CMK (cell line): ENCODE data around the gene RTL1.

Source experiments
- DNase-seq: peaks from one replicate; pipeline ENCODE4 v3.0.0-alpha.2; 2010; ENCODE audit warnings: low read depth

The RTL1 gene

DNA sequence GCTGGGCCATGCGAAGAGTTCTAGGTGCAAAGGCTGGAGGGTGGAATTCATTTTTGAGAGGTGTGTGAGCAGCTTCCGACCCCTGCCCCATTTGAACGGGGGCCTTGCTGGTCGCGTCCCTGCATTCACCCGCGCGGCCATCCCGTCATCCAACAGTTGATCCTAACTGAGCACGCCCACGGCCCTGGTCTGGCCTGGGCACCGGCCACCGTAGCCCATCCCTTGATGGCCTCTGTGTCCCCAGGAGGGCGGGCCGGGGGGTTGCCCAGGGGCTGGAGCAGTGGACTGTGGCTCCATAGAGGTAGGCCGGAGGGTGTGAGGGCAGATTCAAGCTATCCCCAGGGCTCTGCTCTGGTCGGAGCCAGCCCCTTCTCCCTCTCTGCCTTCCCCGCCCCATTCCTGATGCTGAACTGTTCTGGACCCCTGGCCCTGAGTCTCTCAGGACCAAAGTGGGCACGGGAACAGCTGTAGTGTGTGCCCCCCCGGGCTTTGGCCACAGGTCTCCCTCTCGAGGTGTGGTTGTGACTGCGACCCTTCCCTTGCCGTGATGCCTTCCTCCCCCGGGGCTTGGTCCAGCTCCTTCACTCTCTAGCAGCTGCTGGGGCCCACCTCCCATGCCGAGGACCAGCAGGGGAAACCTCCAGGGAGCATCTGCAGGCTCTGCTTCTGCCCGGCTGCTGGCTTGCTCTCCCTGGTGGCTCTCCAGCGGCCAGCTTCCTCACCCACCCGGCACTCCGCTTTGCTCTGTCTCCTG lies 68.6 kb downstream of the RTL1 start:
- DNase-seq, result no peak

DNA sequence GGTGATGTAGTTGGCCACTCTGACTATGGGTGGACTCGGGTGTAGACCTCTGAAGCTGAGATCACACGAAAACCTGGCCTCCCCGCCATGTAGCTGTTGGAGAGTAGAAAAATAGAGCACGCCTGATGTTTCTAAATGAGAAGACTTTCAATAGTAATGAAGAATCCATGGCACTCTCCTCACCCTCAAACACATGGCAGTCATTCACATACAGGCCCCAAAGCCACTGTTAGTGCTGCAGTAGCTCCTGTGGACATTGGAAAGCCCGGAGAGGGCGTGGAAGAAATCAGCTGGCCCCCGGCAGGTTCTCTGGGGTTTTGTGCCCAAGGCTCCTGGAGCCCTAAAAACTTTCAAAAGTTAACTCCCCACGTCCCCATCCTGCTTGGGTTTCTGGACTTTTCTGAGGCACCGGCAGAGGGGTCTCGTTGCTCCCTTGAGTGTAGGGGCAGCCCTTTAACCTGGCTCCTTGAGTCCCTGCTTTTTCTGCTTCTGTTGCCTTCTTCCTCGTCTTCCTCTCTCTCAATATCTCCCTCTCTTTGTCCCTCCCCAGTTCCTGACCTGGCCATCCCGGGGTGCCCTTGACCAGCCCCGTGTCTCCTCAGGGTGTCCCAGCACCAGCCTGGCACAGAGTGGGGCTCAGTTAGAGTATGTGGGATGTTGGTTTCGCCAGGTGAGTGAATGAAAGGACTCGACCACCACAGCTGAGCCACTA lies 69.3 kb downstream of the RTL1 start:
- no peak for DNase-seq

DNA sequence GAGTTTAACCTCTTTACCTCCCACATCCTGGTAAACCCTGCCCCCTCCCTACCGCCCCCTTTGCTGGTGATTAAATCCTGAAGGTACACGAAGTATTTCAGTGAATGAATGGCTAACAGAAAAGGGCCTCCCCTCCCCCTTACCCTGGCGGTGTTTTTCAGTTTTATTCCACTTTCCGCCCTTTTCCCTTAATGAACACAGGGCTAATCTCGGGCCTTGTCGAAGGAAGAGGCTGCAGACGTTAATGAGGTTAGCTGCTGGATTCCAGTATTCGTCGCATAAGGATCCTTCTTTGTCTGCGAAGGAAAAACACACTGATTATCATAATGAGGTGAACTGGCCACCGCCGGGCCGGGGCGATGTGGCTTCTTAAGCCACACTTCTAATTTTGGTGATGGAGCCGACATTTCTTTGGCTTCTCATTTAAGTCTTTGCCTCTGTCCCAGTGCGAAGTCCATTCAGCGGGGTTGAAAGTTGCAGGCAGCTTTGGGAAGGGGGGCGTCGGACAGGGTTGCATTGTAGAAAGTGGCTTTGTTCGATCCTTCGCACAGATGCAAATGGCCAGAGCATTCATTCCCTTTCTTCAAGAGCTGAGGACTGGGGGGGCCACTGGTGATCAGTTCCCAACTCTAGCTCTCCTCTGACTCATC lies 71.1 kb downstream of the RTL1 start:
- DNase-seq, result no peak

DNA sequence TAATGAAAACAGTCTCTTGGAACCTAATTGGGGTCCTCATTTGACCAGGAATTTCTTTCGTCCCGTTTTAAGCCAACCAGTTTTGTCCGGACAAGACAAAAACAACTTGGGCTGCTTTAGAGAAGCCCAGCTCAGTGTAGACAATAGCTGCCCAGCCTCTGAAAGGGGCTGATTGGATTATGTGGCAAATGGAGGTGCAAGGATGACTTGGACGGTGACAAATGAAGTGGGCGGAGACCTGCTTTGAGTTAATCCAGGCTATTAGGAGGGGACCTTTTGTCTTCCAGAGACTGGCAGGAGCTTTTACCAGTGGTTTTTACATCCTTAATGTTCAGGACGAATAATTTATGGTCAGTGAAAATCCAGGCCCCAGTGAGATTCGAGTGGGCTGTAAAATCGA lies 72.8 kb downstream of the RTL1 start:
- no peak for DNase-seq
